Gastroesophageal sphincter (tissue), 4 donors: ENCODE data around the gene SPATA7. TPM values are rescaled to one million over a fixed set of nuclear protein-coding genes. Genes with fewer than 3 reads are reported as not detected.

Source experiments
- ATAC-seq: fragments of 150-250 bp; one replicate; pipeline ENCODE4 v1.9.1; 2016; ENCODE audit warnings: mild to moderate bottlenecking, moderate library complexity
- H3K27ac ChIP-seq, 4 donors: fragments of 200-600 bp; sonication (generic) in 3 of 4; 1 replicate in 3 of 4; 2 replicates in 1 of 4; pipeline ENCODE4 v1.5.1; 2016 to 2019
- H3K27me3 ChIP-seq: fragments of 200-600 bp; sonication (generic); one replicate; pipeline ENCODE4 v1.5.1; 2019
- H3K36me3 ChIP-seq, 2 donors: fragments of 200-600 bp; sonication (generic); one replicate each; pipeline ENCODE4 v1.5.1; 2019; ENCODE audit warnings: control low read depth in 1 of 2
- H3K4me1 ChIP-seq, 3 donors: fragments of 200-600 bp; sonication (generic); 1 replicate in 2 of 3; 2 replicates in 1 of 3; pipeline ENCODE4 v1.5.1; 2016 to 2019; ENCODE audit warnings: control low read depth in 2 of 3
- H3K4me3 ChIP-seq, 2 donors: fragments of 200-600 bp; sonication (generic); one replicate each; pipeline ENCODE4 v1.5.1; 2019; ENCODE audit warnings: mild to moderate bottlenecking in 1 of 2, moderate library complexity in 1 of 2
- H3K9me3 ChIP-seq, 3 donors: fragments of 200-600 bp; sonication (generic); one replicate each; pipeline ENCODE4 v1.5.1; 2017 to 2019; ENCODE audit warnings: control low read depth in 2 of 3
- EP300 ChIP-seq: sonication (generic); formaldehyde crosslinking; IDR thresholded peaks from one replicate; pipeline ENCODE4 v1.6.1; 2017; ENCODE audit warnings: antibody characterized with exemption, mild to moderate bottlenecking
- POLR2A ChIP-seq, 2 donors: fragments of 450-650 bp; IDR thresholded peaks; one replicate each; pipeline ENCODE4 v1.6.1; 2017; ENCODE audit warnings: antibody characterized with exemption in 2 of 2, mild to moderate bottlenecking in 2 of 2, moderate library complexity in 1 of 2
- POLR2AphosphoS5 ChIP-seq: sonication (generic); formaldehyde crosslinking; IDR thresholded peaks from one replicate; pipeline ENCODE4 v1.6.1; 2017; ENCODE audit warnings: antibody characterized with exemption
- WGBS, 2 donors: methylation state at CpG; one replicate each; pipeline ENCODE4 v1.1.5; 2018; ENCODE audit warnings: low coverage in 1 of 2; 5-methylcytosine and 5-hydroxymethylcytosine counted together
- total RNA-seq, 4 donors: library from RNA; depleted of rRNA; stranded (reverse); fragments of >200 nt; gene quantifications; one replicate each; pipeline ENCODE4 v1.1.0, GENCODE V29; 2016
- TF ChIP-seq, protein P1 (sequence below), 4 experiments: fragments of 200-600 bp in 2 of 4; fragments of 450-650 bp in 2 of 4; sonication (generic) in 1 of 4; IDR thresholded peaks; one replicate each; pipeline ENCODE4 v1.5.1; 2017 to 2019; ENCODE audit warnings: antibody characterized with exemption in 4 of 4, mild to moderate bottlenecking in 2 of 4, moderate library complexity in 2 of 4

Gene SPATA7
- total RNA-seq, 4 donors from 2014 or later = 20.9 to 30.0 (median 24.0) TPM

DNA sequence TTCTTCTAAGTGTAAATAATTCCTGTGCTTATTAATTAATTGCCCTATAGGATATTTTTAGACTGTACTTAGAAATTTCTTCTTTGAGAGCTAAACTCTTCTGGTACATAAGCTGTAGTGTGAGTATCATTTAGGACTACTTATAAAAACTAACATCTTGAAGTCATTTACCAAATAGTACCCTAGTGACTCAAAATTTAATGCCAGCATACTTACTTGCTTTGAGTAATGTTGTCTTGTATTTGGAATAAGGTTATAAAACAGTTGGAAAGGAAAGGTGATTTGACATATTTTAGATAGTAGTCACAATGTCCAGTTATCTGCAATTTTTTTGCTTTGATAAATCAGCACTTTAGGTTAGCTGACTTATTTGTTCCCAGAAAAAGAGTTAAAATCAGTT is 39.1 kb downstream of the SPATA7 start:
- H3K4me3 ChIP-seq = no peak overlapping the region
- TF ChIP-seq POLR2A (IDR thresholded peaks at IDR 0.05) (no peak), EP300 (no peak), POLR2AphosphoS5 (no peak)
- TF ChIP-seq, protein P1, sequence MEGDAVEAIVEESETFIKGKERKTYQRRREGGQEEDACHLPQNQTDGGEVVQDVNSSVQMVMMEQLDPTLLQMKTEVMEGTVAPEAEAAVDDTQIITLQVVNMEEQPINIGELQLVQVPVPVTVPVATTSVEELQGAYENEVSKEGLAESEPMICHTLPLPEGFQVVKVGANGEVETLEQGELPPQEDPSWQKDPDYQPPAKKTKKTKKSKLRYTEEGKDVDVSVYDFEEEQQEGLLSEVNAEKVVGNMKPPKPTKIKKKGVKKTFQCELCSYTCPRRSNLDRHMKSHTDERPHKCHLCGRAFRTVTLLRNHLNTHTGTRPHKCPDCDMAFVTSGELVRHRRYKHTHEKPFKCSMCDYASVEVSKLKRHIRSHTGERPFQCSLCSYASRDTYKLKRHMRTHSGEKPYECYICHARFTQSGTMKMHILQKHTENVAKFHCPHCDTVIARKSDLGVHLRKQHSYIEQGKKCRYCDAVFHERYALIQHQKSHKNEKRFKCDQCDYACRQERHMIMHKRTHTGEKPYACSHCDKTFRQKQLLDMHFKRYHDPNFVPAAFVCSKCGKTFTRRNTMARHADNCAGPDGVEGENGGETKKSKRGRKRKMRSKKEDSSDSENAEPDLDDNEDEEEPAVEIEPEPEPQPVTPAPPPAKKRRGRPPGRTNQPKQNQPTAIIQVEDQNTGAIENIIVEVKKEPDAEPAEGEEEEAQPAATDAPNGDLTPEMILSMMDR (IDR thresholded peaks at IDR 0.05) = no peak
- no peak for ATAC-seq
- no peaks in the 10 kb centered on the region for H3K9me3 ChIP-seq
- no peak overlapping the region for H3K27ac ChIP-seq
- H3K27me3 ChIP-seq = no peaks in the 10 kb centered on the region
- peaks cover 0 to 11% of the 10 kb centered on the region in 2 donors for H3K36me3 ChIP-seq
- H3K4me1 ChIP-seq = peaks cover 0 to 8% (median 0%) of the 10 kb centered on the region in 3 donors

DNA sequence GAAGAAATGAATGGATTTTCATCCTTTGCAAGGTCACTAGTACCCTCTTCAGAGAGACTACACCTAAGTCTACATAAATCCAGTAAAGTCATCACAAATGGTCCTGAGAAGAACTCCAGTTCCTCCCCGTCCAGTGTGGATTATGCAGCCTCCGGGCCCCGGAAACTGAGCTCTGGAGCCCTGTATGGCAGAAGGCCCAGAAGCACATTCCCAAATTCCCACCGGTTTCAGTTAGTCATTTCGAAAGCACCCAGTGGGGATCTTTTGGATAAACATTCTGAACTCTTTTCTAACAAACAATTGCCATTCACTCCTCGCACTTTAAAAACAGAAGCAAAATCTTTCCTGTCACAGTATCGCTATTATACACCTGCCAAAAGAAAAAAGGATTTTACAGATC is 40.8 kb downstream of the SPATA7 start:
- Histone ChIP-seq H3K27me3 (no peaks in the 10 kb centered on the region), H3K36me3 (peaks cover 0 to 8% of the 10 kb centered on the region in 2 donors), H3K9me3 (no peaks in the 10 kb centered on the region), H3K27ac (peak overlapping the region in 3 of 4 donors; percentile 5 to 54 (median 48)), H3K4me3 (no peak overlapping the region), H3K4me1 (peaks cover 0 to 8% (median 0%) of the 10 kb centered on the region in 3 donors)
- TF ChIP-seq, protein P1 (IDR thresholded peaks at IDR 0.05) = no peak
- TF ChIP-seq POLR2AphosphoS5 = peak; percentile 21
- ATAC-seq = no peak
- 32 to 69% methylated on average over 5 to 6 of the region's 7 CpGs for WGBS, 2 donors

DNA sequence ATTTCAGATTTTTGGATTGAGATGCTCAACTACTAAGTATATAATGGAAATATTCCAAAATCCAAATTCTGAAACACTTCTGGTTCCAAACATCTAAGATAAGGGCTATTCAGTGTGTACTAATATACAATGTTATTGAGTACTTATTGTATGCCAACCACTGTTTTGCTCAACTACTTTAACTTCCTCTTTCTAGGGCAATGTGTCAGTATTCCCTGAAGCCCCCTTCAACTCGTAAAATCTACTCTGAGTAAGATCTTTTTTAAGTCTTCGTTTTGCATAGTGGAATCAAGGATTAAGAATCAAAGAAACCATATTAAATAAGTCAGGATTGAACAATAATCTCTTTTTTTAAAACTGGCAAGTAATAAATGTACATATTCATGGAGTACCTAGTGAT is 45.5 kb downstream of the SPATA7 start:
- Histone ChIP-seq H3K9me3 (no peaks in the 10 kb centered on the region), H3K4me1 (peaks cover 0 to 8% (median 0%) of the 10 kb centered on the region in 3 donors), H3K27ac (no peak overlapping the region), H3K4me3 (no peak overlapping the region), H3K27me3 (no peaks in the 10 kb centered on the region), H3K36me3 (peaks cover 0 to 41% of the 10 kb centered on the region in 2 donors)
- TF ChIP-seq EP300 = no peak
- TF ChIP-seq POLR2AphosphoS5 = no peak
- TF ChIP-seq POLR2A (IDR thresholded peaks at IDR 0.05) = no peak
- TF ChIP-seq, protein P1 (IDR thresholded peaks at IDR 0.05) = no peak
- no peak for ATAC-seq
- 92 to 96% methylated on average over 2 of the region's 2 CpGs for whole genome bisulfite sequencing, 2 donors

DNA sequence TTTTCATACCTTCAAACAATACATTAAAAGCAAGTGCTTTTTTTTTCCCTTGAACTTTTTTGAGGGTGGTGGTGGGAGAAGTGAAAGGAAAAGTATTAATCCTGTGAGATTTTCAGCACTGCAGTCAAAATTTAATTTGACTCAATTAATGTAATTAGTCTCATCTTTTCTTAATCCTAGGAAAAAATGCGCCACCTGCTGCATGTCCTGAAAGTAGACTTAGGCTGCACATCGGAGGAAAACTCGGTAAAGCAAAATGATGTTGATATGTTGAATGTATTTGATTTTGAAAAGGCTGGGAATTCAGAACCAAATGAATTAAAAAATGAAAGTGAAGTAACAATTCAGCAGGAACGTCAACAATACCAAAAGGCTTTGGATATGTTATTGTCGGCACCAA is 52.2 kb downstream of the SPATA7 start:
- Histone ChIP-seq H3K36me3 (peaks cover 0 to 82% of the 10 kb centered on the region in 2 donors), H3K27me3 (no peaks in the 10 kb centered on the region), H3K4me3 (no peak overlapping the region), H3K9me3 (no peaks in the 10 kb centered on the region), H3K4me1 (no peaks in the 10 kb centered on the region), H3K27ac (no peak overlapping the region)
- WGBS, 2 donors = 85 to 93% methylated on average over 2 to 5 of the region's 5 CpGs
- TF ChIP-seq, protein P1 (IDR thresholded peaks at IDR 0.05) = no peak
- TF ChIP-seq EP300 (no peak), POLR2A (IDR thresholded peaks at IDR 0.05) (no peak), POLR2AphosphoS5 (no peak)
- ATAC-seq = no peak

DNA sequence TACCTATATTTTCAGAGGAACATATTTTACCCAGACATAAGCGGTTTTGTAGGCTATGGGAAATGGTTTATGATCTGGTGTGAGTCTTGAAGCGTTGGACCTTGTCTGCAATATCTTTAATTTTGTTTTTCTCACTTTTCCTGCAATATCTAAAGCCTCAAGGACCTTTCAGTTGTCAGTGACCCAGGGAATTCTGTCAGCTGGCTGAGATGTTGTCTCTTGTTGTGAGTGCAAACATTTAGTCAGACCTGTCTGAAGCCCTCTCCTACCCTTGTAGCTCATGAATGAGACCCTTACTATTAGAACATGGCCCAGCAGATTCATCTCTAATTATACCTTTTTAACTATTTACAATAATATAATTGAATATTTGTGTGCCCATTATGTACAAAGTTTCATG is 53.6 kb downstream of the SPATA7 start:
- Histone ChIP-seq H3K36me3 (peaks cover 0 to 73% of the 10 kb centered on the region in 2 donors), H3K4me1 (no peaks in the 10 kb centered on the region), H3K4me3 (no peak overlapping the region), H3K27ac (no peak overlapping the region), H3K27me3 (no peaks in the 10 kb centered on the region), H3K9me3 (no peaks in the 10 kb centered on the region)
- ATAC-seq = no peak
- TF ChIP-seq POLR2A (IDR thresholded peaks at IDR 0.05) = no peak
- 87 to 100% methylated on average over 2 of the region's 2 CpGs for WGBS, 2 donors
